Muscle of arm (tissue), 12 donors: Measurements from ENCODE around the gene MEX3D. TPM values are rescaled to one million over a fixed set of nuclear protein-coding genes. Genes with fewer than 3 reads are reported as not detected.

ENCODE experiments used
- DNase-seq: peaks from one replicate; pipeline ENCODE4 v3.0.0-alpha.2; 2013
- polyA plus RNA-seq, 12 donors: library from polyadenylated mRNA; unstranded; fragments of 120-200 nt; gene quantifications; one replicate each; pipeline ENCODE4 v1.2.1, GENCODE V29; 2013; ENCODE audit not compliant: insufficient read length in 12 of 12

MEX3D gene
- polyA plus RNA-seq, 12 donors: 17.1 to 35.0 (median 21.8) TPM; not detected in 1

GRCh38 chr19:1505991-1506881, 61.9 kb downstream of the MEX3D start:
- DNase-seq: no peak

- no peak for DNase-seq
Observed at GRCh38 chr19:1505012-1505411, 63.1 kb downstream of the MEX3D start.

Other genes with a start within 250 kb of the MEX3D start
- gene NDUFS7, start 184.4 kb downstream of the MEX3D start, polyA plus RNA-seq: 10 to 100 TPM in 11 of 12 donors, not detected in 1; 44.5 to 91.2 (median 61.1) TPM
- 100 to 1,000 TPM in 10 of 12 donors, 10 to 100 TPM in 1, not detected in 1; 83.4 to 279 (median 178) TPM for gene GAMT, start 166.8 kb downstream of the MEX3D start, polyA plus RNA-seq
- gene DAZAP1, start 160.7 kb downstream of the MEX3D start, polyA plus RNA-seq: 100 to 1,000 TPM in 1 of 12 donors, 10 to 100 TPM in 10, not detected in 1; 53.6 to 125 (median 62.2) TPM
- 1,000 to 10,000 TPM in 4 of 12 donors, 100 to 1,000 TPM in 7, not detected in 1; 661 to 1,382 (median 915) TPM for gene RPS15, start 129.9 kb downstream of the MEX3D start, polyA plus RNA-seq
- gene APC2, start 118.2 kb downstream of the MEX3D start, polyA plus RNA-seq: 1 to 10 TPM in 2 of 12 donors, under 1 TPM in 9, not detected in 1; 0.45 to 6.1 (median 0.74) TPM
- gene C19orf25, start 89.1 kb downstream of the MEX3D start, polyA plus RNA-seq: 10 to 100 TPM in 11 of 12 donors, not detected in 1; 13.1 to 23.4 (median 14.4) TPM
- gene PCSK4, start 78.0 kb downstream of the MEX3D start, polyA plus RNA-seq: 1 to 10 TPM in 3 of 12 donors, under 1 TPM in 7, not detected in 2; 0.52 to 3.3 (median 0.79) TPM
- gene REEP6, start 77.1 kb downstream of the MEX3D start, polyA plus RNA-seq: 10 to 100 TPM in 1 of 12 donors, 1 to 10 TPM in 10, not detected in 1; 1.2 to 16.1 (median 1.7) TPM
- gene ADAMTSL5, start 55.3 kb downstream of the MEX3D start, polyA plus RNA-seq: 10 to 100 TPM in 11 of 12 donors, not detected in 1; 10.4 to 20.2 (median 14.7) TPM
- gene PLK5, start 44.2 kb downstream of the MEX3D start, polyA plus RNA-seq: under 1 TPM in 7 of 12 donors, not detected in 5; 0.17 to 0.78 (median 0.24) TPM
- 10 to 100 TPM in 11 of 12 donors, not detected in 1; 40.7 to 68.7 (median 44.7) TPM for gene MBD3, start 24.5 kb upstream of the MEX3D start, polyA plus RNA-seq
- gene UQCR11, start 37.1 kb upstream of the MEX3D start, polyA plus RNA-seq: 100 to 1,000 TPM in 6 of 12 donors, 10 to 100 TPM in 5, not detected in 1; 49.0 to 127 (median 106) TPM
- gene TCF3, start 84.3 kb upstream of the MEX3D start, polyA plus RNA-seq: 100 to 1,000 TPM in 10 of 12 donors, 10 to 100 TPM in 1, not detected in 1; 96.3 to 195 (median 120) TPM
- under 1 TPM in 6 of 12 donors, not detected in 6; 0.01 to 0.04 (median 0.04) TPM for gene ONECUT3, start 185.2 kb upstream of the MEX3D start, polyA plus RNA-seq
- gene ATP8B3, start 244.0 kb upstream of the MEX3D start, polyA plus RNA-seq: 1 to 10 TPM in 2 of 12 donors, under 1 TPM in 8, not detected in 2; 0.41 to 2.8 (median 0.62) TPM